GM23248 (cell line): ENCODE results near the gene KCNG4.
"Not testable (repeated sequence)": the region's sequence is repeated elsewhere in the genome, so short reads cannot be mapped to it uniquely, and the experiment has no call there.

Experiments
- EZH2 ChIP-seq: fragments of 200-600 bp; sonication (generic); IDR thresholded peaks from 2 replicates; pipeline ENCODE4 v1.6.1; 2018; ENCODE audit warnings: antibody characterized with exemption, mild to moderate bottlenecking; ENCODE audit not compliant: insufficient read depth, poor library complexity, severe bottlenecking
- EZH2phosphoT487 ChIP-seq: fragments of 200-600 bp; sonication (generic); IDR thresholded peaks from 2 replicates; pipeline ENCODE4 v1.6.1; 2018; ENCODE audit warnings: antibody characterized with exemption, moderate library complexity, mild to moderate bottlenecking, low read depth; ENCODE audit not compliant: insufficient read depth

DNA sequence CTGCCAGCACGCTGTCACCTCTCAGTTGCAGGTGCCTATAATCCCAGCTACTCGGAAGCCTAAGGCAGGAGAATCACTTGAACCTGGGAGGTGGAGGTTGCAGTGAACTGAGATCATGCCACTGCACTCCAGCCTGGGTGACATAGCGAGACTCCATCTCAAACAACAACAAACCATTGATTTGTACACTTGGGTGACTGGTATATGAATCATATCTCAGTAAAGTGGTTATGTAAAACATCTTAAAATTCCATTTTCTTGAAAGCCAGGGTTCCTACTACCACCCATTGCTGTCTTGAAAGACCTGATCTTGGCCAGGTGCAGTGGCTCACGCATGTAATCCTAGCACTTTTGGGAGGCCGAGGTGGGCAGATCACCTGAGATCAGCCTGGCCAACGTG lies 34.7 kb downstream of the KCNG4 start:
- not testable (repeated sequence) for TF ChIP-seq EZH2, EZH2phosphoT487
